ENCODE measurements around the gene EHMT2. TPM values are rescaled to one million over a fixed set of nuclear protein-coding genes. Genes with fewer than 3 reads are reported as not detected.

The EHMT2 gene
- total RNA-seq, 4 donors from 2014 or later, result 23.4 to 34.5 (median 27.4) TPM

- Histone ChIP-seq H3K9me3 (no peaks in the 10 kb centered on the region), H3K27ac (peak within 1 kb of the TSS; percentile 77 to 92 (median 88)), H3K27me3 (no peaks in the 10 kb centered on the region), H3K4me3 (peak within 1 kb of the TSS; percentile 51 to 82 (median 70)), H3K36me3 (no peaks in the 10 kb centered on the region), H3K4me1 (peaks cover 21 to 55% (median 21%) of the 10 kb centered on the region in 3 donors)
- intact Hi-C loops (cut with DNase I), result loop anchor here (5.0 kb wide), 1 partner anchor 50 kb away; no protein-coding TSS in a partner anchor
- 0% methylated on average over 2 to 34 of the region's 77 CpGs for WGBS, 2 donors
- TF ChIP-seq POLR2A (IDR thresholded peaks at IDR 0.05) (peak in 2 of 4 donors; percentile 28 to 61), CTCF (IDR thresholded peaks at IDR 0.05) (peak in 1 of 6 experiments; percentile 16)
- DNase-seq, result no peak
Measured at GRCh38 chr6:31901953-31902643, 4.6 kb upstream of the EHMT2 start, which contains the start of gene ZBTB12. Gene ZBTB12, minus strand, starts transcription at chr6:31902086. Its CDS starts 781 bp downstream, at chr6:31901305.

DNA sequence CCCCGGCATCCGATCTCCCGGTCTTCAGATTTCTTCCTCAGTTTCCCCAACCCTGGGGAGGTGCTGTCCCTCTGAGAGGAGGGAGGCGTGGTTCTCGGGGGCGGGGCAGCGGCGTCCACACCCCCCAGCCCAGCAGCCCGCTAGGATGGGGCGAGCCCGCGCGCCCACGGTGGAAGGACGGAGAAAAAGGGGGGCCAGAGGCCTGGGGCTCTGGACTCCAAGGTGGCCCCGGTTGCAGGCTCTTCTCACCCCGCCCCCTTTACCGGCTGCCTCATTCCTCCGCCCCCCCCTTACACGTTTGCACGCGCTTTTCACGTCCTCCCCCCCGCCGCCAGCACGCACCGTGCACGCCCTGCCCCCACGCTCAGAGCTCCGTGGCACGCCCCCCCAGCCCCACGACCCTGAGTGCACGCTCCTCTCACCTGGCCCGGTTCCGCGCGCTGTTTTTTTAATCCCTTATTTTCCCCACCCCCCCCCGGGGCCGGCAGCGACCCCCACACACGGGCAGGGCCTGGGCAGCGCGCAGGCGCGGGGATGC, 4.0 kb upstream of the EHMT2 start:
- H3K27ac ChIP-seq, result peak overlapping the region; percentile 77 to 92 (median 88)
- H3K9me3 ChIP-seq, result no peaks in the 10 kb centered on the region
- peaks cover 26 to 62% (median 27%) of the 10 kb centered on the region in 3 donors for H3K4me1 ChIP-seq
- 0% methylated on average over 1 to 4 of the region's 45 CpGs for WGBS, 2 donors
- H3K4me3 ChIP-seq, result peak overlapping the region; percentile 51 to 82 (median 70)
- no peak for DNase-seq
- intact Hi-C loops (cut with DNase I), result loop anchor here (5.0 kb wide), 1 partner anchor 51 kb away; no protein-coding TSS in a partner anchor
- H3K36me3 ChIP-seq, result no peaks in the 10 kb centered on the region
- no peaks in the 10 kb centered on the region for H3K27me3 ChIP-seq
- TF ChIP-seq CTCF (IDR thresholded peaks at IDR 0.05), result no peak
- no peak for TF ChIP-seq POLR2A (IDR thresholded peaks at IDR 0.05)

DNA sequence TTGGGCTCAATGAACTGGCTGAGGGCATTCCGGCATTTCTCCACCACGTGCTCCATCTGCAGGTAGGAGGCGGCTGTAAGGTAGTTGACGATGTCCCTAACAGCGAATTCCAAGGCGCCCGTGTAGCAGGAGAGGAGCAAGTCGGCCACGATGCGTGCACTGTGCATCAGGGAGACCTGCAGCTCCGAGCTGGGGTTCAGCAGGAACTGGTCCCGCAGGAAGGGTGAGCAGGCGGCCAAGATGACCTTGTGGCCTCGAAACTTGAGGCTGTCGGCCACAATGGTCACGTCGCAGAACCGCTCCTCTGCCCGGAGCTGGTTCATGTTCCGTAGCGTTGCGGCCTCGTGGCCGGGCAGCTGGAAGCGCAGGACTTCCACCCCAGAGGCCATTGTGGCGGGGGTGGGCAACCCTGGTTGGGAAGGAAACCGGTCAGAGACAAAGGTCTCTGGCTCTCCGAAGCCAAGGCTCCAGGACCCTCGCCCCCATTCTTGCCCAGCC, 3.5 kb upstream of the EHMT2 start:
- peak overlapping the region; percentile 51 to 82 (median 70) for H3K4me3 ChIP-seq
- peak in 1 of 4 donors; percentile 15 for TF ChIP-seq POLR2A (IDR thresholded peaks at IDR 0.05)
- TF ChIP-seq CTCF (IDR thresholded peaks at IDR 0.05), result no peak
- peaks cover 0 to 5% (median 0%) of the 10 kb centered on the region in 3 donors for H3K36me3 ChIP-seq
- no peak for DNase-seq
- H3K27ac ChIP-seq, result peak overlapping the region; percentile 77 to 92 (median 88)
- H3K9me3 ChIP-seq, result no peaks in the 10 kb centered on the region
- 10 to 12% methylated on average over 2 to 9 of the region's 29 CpGs for WGBS, 2 donors
- intact Hi-C loops (cut with DNase I), result loop anchor here (5.0 kb wide), 1 partner anchor 51 kb away; no protein-coding TSS in a partner anchor
- H3K4me1 ChIP-seq, result peaks cover 28 to 67% (median 29%) of the 10 kb centered on the region in 3 donors
- H3K27me3 ChIP-seq, result no peaks in the 10 kb centered on the region

- Histone ChIP-seq H3K4me3 (no peak overlapping the region), H3K4me1 (peaks cover 28 to 68% (median 29%) of the 10 kb centered on the region in 3 donors), H3K36me3 (peaks cover 0 to 14% (median 0%) of the 10 kb centered on the region in 3 donors), H3K27ac (peak overlapping the region in 2 of 4 donors; percentile 89 to 92), H3K9me3 (no peaks in the 10 kb centered on the region), H3K27me3 (no peaks in the 10 kb centered on the region)
- intact Hi-C loops (cut with DNase I), result loop anchor here (5.0 kb wide), 1 partner anchor 52 kb away; no protein-coding TSS in a partner anchor
- DNase-seq, result no peak
- whole genome bisulfite sequencing, 2 donors, result 67 to 73% methylated on average over 7 to 15 of the region's 49 CpGs
- TF ChIP-seq POLR2A (IDR thresholded peaks at IDR 0.05) (no peak), CTCF (IDR thresholded peaks at IDR 0.05) (no peak)
Measured at GRCh38 chr6:31899882-31900722, 2.6 kb upstream of the EHMT2 start.

Data from esophagus squamous epithelium (tissue), 5 donors.